Measurements from ENCODE around the gene NUDT16.
A peak's percentile ranks its signal among the peaks of the same experiment; 100 is the strongest.
"Not testable (repeated sequence)": the region's sequence is repeated elsewhere in the genome, so short reads cannot be mapped to it uniquely, and the experiment has no call there.

Gene NUDT16

GRCh38 chr3:131381445-131382291 is at the start of gene NUDT16:
Gene NUDT16 (plus strand): TSS chr3:131381774. CDS start chr3:131381805, 31 bp downstream.
- DNase-seq (ENCODE audit: low read depth) = peak; percentile 99

DNA sequence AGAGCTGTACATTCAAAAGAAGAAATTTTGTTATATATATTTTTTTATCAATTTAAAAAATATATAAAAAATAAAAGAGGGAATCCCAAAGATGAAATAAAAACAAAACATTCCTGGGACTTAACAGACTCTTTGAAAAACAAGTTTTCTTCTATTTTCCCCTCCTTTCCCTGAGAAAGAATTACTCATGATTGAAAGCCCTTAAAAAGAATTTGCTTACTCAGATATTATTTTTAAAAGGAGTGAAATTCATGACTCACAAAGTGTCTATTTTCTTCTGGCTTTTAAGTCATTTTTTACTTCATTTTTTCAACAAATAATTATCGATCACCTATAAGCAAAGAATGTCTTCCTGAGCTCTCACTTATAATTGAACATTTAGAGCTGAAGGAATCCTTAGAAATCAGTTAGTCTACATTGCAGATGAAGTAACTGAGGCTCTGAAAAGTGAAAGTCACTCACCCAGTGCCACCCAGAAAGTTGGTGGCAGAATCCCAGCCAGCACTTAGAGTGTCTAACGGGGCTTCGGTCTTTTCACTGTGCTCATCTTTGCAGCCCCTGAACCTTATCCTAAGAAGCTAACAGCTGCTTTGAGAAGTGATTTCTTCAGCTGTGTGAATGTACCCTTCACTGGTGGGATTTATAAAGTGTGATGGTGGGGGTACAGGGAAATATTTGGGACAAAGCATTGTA is 42.5 kb upstream of the NUDT16 start:
- DNase-seq (ENCODE audit: low read depth) = no peak

DNA sequence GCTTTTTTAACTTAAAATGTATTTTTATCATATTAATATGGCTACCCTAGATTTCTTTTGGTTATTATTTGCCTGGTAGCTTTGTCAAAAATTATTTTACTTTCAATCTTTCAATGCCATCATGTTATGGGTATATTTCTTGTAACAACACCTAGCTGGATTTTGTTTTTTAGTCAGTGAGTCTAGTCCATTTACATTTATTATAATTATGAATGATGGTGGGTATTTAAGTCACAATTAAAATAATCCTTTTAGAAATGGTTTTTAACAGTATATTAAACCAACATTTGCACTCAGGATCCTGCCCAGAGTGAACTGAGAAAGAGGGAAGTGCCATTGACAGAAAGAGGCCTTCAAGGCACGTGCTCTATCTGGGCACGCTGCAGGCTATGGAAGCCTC is 39.8 kb upstream of the NUDT16 start:
- no peak for DNase-seq (ENCODE audit: low read depth)

DNA sequence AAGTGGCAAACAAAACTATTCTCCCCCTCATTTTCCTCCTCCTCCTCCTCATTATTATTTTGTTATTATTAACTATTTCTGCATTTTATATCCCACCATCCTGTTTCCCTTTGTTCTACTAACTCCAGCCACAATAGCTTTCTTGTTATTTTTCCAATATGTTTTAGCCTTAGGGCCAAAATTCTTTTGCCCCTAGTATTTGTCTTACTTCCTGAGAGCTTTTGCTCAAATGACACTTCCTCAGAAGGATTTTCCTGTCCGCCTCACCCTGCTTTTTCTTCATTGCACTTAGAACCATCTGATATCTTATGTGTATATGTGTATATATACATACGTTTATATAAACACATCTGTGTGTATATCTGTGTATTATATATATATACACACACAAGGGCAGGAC is 32.7 kb upstream of the NUDT16 start:
- no peak for DNase-seq (ENCODE audit: low read depth)

DNA sequence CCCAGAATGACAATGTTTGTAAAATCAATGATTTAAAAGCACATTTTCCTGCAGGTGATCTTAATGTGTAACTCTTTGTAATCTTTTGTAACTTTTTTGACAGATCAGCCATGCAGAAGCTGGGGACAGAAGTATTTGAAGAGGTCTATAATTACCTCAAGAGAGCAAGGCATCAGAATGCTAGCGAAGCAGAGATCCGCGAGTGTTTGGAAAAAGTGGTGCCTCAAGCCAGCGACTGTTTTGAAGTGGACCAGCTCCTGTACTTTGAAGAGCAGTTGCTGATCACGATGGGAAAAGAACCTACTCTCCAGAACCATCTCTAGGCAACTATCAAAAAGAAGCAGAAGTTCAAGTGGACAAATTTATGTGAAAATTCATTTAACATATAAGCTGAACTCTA is 32.1 kb upstream of the NUDT16 start:
- DNase-seq (ENCODE audit: low read depth) = no peak

DNA sequence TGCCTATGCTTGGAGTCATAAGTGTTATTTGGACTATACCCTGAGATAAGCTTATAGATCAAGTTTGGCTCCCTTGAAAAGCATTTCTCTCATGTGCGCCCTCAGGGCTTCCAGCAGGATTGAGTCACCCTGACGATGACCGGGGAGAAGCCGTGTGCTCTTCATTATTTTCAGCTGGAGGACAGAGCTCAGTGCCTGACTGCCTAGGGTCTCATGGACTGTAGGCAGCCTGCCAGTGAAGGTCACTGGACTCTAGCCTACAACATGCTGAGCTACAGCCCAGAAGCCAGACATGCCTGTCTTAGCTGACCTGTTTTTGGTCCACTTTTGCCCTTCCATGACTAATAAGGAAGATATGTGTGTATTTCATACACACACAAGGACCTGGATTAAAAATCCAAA is 31.6 kb upstream of the NUDT16 start:
- peak; percentile 69 for DNase-seq (ENCODE audit: low read depth)

- DNase-seq (ENCODE audit: low read depth) = peak; percentile 14
These were observed 31.1 kb upstream of the NUDT16 start for GRCh38 chr3:131350506-131350905.

DNA sequence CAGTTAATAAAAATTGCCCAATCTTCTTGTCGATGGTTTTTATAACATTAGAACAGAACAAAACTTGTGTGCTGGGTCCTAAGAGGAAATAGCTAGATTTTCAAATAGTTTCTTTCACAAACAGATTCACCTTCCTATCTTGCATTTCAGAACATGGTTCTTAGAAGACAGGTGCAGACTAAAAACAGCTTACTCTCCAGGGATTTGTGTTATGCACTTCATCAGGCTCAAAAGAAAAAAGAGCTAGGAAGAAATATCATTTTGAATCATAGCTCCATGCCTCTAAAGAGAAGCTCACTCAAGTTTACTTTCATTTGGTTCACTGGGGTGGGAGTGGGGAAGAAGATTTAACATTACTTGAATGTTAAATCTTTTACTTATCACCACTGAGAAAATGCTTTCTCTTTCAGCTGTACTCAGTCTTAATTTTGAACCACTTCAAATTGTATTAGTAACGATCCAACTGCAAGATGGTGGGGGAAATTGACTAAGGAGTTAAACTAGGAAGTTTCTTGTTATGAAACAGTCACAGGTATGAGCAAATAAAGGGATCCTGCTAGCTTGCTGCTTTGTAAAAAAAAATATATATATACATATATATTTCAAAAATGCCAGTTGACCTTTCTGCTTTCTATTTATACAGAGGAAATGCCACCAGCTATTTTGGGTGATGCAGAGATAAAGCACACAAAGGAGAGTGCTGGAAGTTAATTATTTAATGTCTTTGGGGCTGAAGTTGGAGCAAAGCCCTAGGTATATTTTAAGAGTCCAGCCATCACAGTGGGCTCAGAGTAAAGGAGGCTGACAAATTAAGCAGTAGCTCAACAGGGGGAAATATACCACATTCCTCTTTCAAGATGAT is 28.3 kb upstream of the NUDT16 start:
- DNase-seq (ENCODE audit: low read depth) = no peak

DNA sequence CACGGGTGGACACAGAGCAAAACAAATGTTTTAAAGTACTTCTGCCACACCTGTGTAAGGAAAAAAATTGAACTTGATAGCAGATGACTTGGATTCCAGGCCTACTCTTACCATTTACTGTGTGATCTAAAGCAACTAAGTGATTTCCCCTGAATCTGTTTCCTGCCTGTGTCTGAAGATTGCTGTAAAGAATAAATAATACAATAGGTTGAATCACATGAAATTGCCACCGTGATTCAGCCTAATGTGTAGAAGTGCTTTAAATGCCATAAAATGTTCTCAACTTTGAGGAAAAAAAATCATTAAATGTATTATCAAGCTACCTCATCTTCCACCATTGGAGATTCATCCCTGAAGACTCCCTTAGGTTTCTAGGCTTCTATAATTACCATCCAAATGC is 27.6 kb upstream of the NUDT16 start:
- DNase-seq (ENCODE audit: low read depth) = no peak

DNA sequence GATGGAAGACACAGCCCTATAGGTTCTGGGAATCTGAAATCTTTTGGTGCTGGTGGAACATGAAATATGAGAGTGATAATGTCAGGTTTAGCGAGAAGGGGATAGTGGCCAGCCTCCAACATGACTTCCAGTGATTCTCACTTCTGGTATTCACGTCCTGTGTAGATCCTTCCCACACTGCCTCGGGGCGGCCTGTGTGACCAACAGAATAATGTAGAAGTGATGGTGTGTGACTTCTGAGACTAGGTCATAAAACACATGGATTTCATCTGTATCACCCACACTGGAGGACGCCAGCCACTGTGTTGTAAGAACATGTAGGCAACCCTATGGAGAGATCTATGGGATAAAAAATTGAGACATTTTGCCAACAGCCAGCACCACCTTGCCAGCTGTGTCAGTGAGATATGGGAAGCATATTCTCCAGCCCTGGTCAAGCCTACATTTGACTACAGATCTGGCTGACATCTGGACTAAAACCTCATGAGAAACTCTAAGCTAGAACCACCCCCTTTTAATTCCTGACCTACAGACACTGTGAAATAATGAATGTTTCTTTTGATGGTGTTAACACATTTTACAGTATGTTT is 25.5 kb upstream of the NUDT16 start:
- DNase-seq (ENCODE audit: low read depth) = no peak

GRCh38 chr3:131357275-131357674 is 24.3 kb upstream of the NUDT16 start:
- no peak for DNase-seq (ENCODE audit: low read depth)

- DNase-seq (ENCODE audit: low read depth) = no peak
These were observed 21.3 kb upstream of the NUDT16 start for GRCh38 chr3:131360191-131360755.

- not testable (repeated sequence) for DNase-seq (ENCODE audit: low read depth)
These were observed 20.5 kb upstream of the NUDT16 start for GRCh38 chr3:131361066-131361463.

DNA sequence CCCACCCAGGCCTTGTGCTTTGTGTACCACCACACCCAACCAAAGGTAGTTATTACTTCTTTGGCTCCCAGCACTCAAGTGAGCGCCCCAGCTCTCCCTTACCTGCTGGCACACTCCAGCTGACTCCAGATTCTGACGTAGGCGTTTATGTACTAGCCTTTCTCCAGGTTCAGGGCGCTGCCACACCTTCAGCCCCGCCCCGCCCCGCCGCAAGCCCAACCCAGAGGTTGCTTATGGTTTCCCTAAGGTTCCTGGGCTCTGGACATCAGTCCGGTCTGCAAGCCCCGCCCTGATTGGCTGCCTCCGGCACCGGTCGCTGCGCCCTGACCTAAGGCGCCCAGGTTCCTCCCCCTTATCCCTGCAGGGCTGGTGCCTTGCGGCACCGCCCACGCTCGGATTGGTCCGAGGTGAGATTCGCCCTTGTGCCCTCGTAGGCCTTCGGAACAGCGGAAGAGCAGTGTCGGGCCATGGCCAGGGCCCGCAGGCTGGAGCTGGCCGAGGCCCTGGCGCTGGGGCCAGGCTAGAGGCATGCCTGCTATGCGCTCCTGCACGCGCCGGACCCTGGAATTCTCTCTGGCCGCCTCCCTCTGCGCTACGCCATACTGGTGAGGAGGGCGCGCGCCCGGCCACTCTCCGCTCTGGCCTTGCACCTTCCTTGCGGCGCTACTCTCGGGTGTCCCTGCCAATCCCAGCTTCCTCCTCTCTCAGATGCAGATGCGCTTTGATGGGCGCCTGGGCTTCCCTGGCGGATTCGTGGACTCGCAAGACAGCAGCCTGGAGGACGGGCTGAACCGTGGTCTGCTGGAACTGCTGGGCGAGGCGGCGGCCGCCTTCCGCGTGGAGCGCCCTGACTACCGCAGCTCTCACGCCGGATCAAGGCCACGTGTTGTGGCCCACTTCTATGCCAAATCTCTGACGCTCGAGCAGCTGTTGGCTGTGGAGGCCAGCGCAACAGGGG is 19.8 kb upstream of the NUDT16 start:
- DNase-seq (ENCODE audit: low read depth) = peak; percentile 23

- no peak for DNase-seq (ENCODE audit: low read depth)
These were observed 18.3 kb upstream of the NUDT16 start for GRCh38 chr3:131363275-131363674.

GRCh38 chr3:131370935-131371687 is 10.5 kb upstream of the NUDT16 start:
- no peak for DNase-seq (ENCODE audit: low read depth)

GRCh38 chr3:131371688-131372066 is 9.9 kb upstream of the NUDT16 start:
- DNase-seq (ENCODE audit: low read depth) = no peak

DNA sequence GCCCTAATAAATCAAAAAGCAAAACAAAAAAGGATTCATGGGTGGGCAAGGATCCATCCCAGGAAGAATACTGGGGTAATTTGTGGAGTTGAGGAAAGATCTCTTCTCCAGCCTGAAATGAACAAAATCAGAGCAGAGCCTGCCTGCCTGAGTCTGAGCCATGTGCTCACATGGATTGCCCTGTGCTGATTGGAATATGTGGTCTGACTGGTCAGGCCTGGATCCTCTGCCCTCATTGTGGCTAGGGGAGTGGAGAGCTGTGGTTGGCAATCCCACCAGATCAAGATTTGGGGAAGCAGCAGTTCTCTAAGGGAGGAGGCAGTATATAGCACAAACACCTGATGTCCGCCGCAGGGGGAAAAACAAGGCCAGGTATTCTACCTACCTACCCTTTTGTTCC is 6.8 kb upstream of the NUDT16 start:
- no peak for DNase-seq (ENCODE audit: low read depth)

DNA sequence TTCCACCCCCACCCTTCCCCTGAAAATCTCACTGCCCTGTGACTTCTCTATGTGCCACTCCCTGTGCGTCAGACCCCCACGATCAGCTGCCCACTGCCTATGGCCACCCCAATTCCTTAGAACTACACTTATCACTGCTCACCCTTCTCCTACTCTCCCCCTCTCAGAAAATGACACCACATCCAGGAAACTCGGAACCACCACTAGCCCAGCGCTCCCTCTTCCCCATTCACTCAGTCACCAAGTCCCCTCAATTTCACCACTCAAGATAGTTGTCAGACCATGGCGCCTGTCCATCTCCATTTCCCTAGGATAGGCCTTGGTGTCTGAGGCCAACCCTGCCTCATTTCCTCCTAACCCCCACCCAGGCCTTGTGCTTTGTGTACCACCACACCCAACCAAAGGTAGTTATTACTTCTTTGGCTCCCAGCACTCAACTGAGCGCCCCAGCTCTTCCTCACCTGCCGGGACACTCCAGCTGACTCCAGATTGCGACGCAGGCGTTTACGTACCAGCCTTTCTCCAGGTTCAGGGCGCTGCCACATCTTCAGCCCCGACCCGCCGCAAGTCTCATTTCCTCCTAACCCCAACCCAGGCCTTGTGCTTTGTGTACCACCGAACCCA is 641 bp upstream of the NUDT16 start:
- DNase-seq (ENCODE audit: low read depth) = not testable (repeated sequence)
